Epithelial cell of proximal tubule (primary cell): ENCODE measurements around the gene IQCK. TPM values are rescaled to one million over a fixed set of nuclear protein-coding genes. Genes with fewer than 3 reads are reported as not detected.

Experiments used
- DNase-seq: peaks from one replicate; pipeline ENCODE4 v3.0.0-alpha.2; 2011; ENCODE audit warnings: low read depth
- H3K4me3 ChIP-seq: 2 replicates; pipeline ENCODE4 v1.5.1; 2011; ENCODE audit warnings: low read depth, mild to moderate bottlenecking, low read length
- total RNA-seq: library from RNA; depleted of rRNA; stranded (reverse); fragments of >200 nt; gene quantifications from 2 replicates; pipeline ENCODE4 v1.2.3, GENCODE V29; 2015
- TF ChIP-seq, protein P1 (sequence below): conservative IDR thresholded peaks from 2 replicates; pipeline ENCODE4 v1.5.1; 2012; ENCODE audit warnings: low read depth, mild to moderate bottlenecking, low read length

IQCK gene
- total RNA-seq, 1 donor from 2014 or later = 10.0 TPM

DNA sequence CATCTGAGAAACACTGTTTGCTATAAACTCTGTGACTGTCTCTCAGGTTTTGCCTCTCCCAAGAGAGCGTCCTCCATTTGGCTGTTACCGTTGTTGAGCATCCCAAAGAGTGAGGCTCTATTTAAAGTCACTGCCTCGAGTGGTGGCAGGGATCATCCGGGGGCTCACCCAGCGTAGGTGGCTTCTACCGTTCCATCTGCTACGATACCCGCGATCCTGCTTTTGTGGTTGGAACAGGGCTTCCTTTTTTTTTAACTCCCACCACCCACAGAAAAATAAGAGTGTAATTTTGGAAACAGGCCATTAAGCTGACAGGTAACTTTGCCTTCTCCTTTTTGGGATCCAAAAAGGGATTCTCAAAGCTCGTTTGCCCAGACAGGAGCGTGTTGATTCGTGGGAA lies 36.4 kb upstream of the IQCK start:
- TF ChIP-seq, protein P1, sequence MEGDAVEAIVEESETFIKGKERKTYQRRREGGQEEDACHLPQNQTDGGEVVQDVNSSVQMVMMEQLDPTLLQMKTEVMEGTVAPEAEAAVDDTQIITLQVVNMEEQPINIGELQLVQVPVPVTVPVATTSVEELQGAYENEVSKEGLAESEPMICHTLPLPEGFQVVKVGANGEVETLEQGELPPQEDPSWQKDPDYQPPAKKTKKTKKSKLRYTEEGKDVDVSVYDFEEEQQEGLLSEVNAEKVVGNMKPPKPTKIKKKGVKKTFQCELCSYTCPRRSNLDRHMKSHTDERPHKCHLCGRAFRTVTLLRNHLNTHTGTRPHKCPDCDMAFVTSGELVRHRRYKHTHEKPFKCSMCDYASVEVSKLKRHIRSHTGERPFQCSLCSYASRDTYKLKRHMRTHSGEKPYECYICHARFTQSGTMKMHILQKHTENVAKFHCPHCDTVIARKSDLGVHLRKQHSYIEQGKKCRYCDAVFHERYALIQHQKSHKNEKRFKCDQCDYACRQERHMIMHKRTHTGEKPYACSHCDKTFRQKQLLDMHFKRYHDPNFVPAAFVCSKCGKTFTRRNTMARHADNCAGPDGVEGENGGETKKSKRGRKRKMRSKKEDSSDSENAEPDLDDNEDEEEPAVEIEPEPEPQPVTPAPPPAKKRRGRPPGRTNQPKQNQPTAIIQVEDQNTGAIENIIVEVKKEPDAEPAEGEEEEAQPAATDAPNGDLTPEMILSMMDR = no peak
- no peak overlapping the region for H3K4me3 ChIP-seq
- no peak for DNase-seq

DNA sequence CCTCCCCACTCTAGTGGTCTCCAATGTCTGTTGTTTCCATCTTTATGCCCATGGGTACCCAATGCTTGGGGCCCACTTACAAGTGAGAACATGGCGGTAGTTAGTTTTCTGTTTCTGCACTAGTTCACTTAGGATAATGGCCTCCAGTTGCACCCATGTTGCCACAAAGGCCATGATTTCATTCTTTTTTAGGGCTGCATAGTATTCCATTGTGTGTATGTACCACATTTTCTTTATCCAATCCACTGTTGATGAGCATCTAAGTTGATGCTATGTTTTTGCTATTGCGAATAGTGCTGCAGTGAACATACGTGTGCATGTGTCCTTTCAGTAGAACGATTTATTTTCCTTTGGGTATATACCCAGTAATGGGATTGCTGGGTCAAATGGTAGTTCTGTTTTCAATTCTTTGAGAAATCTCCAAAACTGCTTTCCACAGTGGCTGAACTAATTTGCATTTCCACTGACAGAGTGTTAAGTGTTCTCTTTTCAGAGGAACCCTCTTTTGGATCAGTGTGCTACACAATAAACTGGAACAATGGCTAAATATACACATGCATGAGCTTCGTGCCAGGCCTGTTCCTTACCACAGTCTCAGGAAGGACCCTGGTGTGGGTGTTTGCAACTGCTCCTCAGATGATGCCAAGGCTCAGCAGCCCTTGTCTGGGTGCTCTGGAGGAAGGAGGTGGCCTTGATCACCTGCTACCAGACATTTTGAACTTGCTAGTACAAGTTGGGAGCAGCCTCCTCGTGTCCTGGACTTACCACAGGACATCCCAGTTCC lies 34.4 kb upstream of the IQCK start:
- H3K4me3 ChIP-seq = no peak overlapping the region
- TF ChIP-seq, protein P1 = no peak
- no peak for DNase-seq

DNA sequence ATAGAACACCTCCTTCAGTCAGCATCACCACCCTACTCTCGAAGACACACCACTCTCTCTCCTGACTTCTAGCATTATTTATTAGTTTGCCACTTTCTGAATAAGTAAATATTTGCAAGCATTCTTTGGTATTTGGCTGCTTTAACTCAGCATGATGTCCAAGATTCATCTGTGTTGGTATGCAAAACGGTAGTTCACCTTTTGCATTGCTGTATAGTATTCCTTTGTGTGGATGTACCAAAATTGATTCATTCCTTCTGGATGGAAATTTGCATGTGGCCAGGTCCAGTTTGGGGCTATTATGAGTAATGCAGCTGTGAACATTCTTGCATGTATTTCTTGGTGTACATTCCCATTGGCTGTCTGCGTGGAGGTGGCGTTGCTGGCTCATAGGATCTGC lies 32.9 kb upstream of the IQCK start:
- TF ChIP-seq, protein P1 = no peak
- no peak for DNase-seq
- H3K4me3 ChIP-seq = no peak overlapping the region

DNA sequence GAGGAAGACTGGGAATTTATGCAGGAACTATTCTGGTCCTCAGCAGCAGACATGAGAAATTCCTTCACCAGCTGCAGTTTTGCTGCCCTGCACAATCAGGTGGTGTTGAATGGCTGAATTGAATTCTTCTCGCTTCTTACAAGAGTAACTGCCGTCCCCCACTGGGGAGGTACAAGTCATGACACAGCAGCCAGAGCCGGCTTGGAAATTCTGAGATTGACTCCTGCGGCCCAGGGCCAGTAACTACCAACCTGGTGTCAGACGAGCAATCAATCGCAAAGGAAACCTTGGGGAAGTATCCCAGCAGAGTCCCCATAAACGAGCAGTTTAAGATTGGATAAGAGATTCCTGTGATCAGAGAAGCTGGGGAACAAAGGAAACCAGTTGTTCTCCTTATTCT lies 30.8 kb upstream of the IQCK start:
- TF ChIP-seq, protein P1 = no peak
- DNase-seq = no peak

DNA sequence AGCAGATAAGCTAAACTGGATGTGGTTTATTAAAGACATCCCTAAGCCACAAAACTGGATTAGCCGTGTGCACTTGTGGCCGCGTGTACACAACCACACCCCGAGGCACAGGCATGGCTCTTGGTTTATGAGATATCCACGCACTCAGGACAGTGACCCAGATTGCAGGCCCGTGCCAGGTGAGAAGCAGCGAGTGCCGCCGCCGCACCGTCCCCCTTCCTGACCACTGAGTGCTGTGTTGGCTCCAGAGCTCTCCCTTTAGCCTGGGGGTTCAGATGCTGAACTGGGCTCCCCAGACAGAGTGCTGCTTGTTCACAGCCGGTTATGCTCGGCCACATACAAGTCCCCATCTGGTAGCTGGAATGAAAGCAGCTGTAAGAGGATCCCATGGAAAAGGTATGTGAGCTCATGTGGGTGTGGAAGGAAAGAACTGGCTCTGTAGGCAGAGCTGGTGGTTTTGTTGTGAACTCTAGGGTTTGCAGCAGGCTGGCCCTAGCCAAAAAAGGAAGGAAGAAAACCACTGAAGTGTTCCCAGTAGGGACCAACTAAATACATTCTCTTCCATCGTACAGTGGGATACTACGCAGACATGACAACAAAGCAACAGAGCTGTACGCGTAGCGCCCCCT lies 29.6 kb upstream of the IQCK start:
- H3K4me3 ChIP-seq = no peak overlapping the region
- DNase-seq = no peak
- TF ChIP-seq, protein P1 = no peak

More for the DNA sequence above, 30.8 kb upstream of the IQCK start:
- H3K4me3 ChIP-seq = no peak overlapping the region

DNA sequence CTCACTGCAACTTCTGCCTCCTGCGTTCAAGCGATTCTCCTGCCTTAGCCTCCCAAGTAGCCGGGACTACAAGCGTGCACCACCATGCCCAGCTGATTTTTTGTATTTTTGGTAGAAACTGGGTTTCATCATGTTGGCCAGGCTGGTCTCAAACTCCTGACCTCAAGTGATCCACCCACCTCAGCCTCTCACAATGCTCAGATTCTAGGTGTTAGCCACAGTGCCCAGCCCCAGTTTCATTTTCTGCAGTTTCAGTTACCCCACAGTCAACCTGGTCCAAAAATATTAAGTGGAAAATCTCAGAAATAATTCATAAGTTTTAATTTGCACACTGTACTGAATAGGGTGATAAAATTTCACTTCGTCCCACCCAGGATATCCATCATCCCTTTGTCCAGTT lies 28.7 kb upstream of the IQCK start:
- no peak overlapping the region for H3K4me3 ChIP-seq
- no peak for DNase-seq
- TF ChIP-seq, protein P1 = no peak
